GM19043 (cell line): ENCODE results near the gene ALX4.

ENCODE experiments used
- ATAC-seq: cut with Tn5 transposase; IDR thresholded peaks from one replicate; pipeline ENCODE4 v1.9.1; 2021; ENCODE audit warnings: low read depth; ENCODE audit not compliant: unreplicated experiment

ALX4 gene

DNA sequence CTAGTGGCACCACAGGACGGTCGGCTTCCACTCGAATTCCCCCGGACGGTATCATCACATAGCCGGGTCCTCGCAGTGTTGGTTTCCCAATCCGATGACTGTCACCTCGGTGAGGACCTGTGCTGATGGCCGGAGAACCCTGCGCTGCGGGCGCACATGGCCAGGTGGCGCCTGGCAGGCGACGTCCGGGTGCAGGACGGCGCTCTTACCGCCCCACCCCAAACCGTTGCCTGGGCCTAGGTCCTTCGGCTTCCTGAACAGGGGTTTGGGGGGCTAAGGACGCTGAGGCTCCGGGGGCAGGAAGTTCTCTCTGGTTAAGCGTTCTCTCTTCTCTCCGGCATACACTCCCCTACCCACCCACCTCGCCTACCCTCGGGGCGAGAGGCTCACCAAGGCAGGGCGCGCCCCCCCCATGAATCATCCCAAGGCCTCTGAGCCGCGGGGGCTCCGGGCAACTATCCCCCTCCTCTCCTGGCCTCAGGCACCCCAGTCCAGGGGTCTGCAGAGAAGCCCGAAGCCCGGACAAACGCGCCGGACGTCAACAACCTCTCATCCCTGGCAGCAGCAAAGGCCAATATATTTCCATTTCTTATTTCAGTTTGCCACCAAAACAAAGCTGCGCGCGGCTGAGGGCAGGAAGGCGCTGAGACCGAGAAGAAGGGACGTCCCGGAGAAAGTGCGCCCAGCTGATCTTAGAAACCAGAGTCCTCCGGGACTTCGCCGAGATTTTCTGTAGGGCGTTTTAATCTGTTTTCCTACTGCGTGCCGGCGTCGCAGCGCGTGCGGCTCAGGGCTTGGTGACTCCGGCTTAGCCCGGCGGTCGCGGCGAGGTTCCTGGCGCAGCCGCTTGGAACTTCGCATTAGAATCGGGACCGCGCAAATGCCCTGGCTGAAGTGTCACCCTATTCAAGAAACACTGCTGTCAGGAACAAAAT lies 5.6 kb downstream of the ALX4 start:
- ATAC-seq, result no peak

DNA sequence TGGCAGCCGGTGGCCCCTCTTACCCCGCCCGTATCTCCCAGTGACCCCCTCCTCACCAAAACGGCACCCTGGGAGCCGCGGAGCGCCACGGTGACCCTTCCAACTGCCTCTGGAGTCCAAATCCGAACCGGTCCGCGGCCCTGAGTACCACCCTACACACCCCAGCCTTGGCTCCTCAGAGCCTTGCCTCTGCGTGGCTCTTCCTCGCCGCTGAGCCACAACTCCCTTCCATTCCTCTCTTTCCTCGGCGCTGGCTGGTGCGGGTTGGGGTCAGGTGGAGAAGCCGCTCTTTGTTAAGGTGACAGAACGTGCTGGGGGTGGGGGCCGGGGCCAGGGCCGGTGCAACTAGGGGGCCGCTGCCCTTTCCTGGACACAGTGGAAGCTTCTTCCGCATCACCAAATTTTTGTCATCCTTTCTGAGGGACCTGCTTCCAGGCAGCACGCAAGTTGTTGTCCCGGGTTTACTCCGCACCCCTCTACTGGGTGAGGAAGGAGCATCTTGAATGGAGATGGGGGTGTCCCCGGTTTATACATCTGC lies 6.5 kb downstream of the ALX4 start:
- ATAC-seq, result no peak

DNA sequence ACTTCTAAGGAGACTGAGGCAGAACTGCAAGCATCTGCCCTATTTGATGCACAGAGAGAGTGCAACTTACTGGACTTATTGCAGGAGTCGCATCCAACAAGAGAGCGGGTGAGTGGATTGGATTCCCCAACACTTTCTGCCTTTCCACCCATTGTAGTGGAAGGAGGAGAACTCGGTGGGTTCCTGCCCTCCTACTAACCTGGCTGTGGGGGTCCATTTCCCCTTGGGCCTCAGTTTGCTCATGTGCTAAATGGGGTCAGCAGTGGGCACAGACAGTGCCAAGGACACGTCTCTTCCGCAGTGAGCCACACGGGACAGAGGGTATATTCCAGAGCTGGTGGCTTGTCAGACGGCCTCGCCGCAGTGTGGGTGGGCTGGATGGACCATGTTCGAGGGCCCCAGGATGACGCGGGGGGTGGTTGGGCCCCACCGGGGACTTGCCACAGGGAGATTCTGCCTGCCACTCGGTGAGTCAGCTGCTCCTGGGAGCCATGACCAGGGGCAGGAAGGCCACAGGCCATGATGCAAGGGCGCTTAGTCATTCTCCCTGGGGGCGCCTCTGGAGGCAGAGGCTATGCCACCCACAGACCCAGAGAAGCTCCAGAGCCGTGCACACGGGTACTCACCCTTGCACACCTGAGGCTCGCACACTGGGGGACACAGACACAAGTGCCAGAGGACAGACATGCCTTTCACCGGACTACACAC lies 8.2 kb downstream of the ALX4 start:
- no peak for ATAC-seq

DNA sequence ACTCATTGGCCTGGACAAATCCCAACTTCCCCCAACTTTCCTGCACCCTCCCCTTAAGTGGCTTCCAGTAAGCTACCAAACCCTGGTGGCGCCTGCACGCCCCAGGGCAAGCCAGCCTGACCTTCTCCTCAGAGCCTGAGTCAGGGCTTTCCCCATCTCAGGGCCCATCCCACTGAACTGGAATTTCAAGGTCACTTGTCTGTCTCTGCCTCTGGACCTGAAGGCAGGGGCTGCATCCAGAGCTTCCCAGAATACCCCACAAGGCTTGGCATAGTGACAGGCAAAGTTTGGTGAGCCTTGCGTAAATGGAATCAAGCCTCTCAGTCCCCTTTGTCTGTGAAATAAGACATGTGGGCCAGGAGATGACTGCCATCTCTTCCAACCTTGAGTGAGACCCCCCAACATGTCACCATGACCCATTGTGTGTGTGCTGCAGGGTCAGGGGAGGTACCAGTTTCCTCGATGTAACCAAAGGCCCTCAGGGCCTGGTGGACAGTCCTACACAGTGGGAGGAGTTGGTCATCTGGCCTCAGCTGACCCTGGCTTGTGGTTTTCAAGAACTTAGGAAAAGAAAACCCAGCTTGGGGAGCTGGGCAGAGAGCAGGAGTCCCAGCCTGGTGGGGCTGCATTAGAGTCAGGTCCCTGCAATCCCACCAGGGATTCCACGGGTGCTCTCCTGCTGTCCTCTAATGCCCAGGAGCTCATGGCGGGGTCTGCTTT lies 8.9 kb downstream of the ALX4 start:
- no peak for ATAC-seq

DNA sequence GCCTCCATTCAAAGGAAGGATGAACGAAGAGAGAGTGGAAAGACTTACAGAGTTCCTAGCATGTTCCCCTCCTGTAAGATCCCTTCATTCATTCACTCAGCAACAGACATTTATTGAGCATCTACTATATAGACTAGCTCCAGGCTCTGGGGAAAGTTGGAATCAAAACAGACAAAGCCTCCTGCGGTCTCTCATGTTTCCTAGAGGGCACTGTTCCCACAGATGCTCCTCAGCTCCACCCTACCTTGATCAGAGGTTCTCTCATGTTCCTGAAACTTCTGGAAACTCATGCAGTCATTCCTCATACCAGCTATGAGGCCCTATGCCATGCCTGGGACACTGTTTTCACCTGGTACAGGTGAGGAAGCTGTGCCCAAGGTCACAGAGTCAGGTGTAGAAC lies 11.1 kb downstream of the ALX4 start:
- ATAC-seq, result no peak

DNA sequence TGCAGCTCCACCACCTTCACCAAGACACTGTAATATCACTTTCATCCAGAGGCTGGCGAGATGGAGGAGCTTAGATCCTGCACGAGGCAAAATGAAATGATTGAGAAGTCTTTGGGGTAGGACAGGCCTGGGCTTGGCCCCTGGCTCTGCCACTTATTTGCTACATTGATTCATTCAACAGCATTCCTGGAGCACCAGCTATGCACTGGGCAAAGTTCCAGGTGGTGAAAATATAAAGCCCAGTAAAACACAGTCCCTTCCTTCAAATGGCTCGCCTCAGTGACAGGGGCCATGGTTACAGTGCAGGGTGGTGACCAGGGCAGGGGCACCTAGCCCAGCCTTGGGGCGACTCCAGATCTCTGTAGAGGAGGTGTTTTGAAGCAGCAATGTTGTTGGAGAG lies 19.7 kb downstream of the ALX4 start:
- ATAC-seq, result no peak

DNA sequence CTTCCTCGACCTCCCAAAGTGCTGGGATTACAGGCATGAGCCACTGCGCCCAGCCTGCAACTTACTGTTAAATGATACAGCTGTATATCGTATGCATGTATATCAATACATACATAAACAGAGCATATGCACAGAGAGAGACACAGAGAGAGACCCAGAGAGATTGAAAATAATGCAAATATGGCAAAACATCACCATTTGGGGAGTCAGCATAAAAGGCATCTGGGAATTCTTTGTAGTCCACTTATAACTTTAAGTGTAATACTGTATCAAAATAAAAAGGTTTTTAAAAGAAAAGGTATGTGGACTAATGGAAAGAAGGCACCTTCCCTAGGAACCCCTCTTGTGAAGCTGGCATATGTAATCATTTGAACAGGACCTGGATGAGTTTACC lies 21.8 kb downstream of the ALX4 start:
- ATAC-seq, result no peak

DNA sequence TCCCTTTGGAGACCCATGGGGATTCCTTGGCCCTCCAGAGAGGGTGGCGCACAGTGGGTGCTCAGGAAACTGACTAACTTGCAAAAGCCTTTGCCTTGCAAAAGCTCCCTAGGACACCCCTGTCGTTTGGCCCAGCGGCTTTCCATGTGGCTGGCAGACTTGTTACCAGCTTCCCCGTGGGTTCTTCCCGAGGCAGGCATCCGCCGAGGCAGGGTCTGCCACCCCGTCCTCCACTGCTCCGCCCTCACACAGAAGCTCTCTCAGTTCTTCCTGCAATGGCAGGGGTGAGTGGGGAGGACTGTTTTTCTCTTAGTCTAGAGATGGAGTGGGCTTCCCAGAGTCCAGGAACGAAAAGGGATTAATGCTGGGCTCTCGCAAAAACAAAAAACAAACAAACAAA lies 23.0 kb downstream of the ALX4 start:
- ATAC-seq, result no peak

DNA sequence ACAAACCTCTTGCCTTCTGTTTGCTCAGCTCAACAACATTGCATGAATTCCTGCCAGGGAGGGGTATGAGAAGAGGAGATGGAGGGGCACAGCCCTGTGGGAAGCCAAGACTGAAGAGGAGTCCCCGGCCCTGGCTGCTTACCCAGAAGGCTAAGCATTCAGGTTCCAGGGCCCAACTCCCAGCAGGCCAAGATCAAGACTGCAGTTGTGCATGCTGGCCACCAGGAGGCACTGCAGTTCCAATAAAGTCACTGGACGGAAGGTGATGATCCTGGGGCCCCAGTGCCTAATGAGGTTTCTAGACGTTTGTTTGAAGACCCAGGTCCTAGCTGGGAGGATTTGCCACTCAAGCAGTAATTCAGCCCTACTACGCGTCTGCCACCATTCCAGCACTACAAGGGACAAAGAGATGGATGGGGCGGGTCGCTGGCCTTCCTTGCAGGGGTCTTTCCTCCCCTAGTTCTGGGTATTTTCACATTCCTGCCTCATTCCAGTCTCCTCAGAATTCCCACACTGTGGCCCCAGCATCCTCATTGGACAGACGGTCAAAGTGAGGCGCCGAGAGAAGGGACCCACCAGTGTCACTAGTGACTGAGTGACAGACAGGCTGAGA lies 23.6 kb downstream of the ALX4 start:
- no peak for ATAC-seq

DNA sequence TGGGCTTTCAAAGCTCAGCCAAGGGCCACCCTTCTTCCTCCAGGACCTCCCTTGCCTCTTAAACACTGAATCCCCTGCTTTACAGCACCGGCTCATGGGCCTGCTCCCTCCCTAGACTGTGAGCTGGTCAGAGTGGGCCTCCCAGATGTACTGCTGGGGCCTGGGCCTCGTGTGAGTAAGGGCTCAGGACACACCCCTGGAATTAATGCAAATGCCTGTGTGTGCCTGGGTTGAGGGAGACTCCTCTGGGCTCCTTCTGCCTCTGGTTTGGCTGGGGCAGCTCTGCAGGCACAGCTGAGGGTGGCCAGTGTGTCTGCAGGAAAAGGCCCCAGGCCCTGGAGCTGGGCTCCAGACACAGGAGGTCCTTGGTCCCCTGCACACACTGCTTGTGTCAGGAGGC lies 24.2 kb downstream of the ALX4 start:
- ATAC-seq, result no peak

DNA sequence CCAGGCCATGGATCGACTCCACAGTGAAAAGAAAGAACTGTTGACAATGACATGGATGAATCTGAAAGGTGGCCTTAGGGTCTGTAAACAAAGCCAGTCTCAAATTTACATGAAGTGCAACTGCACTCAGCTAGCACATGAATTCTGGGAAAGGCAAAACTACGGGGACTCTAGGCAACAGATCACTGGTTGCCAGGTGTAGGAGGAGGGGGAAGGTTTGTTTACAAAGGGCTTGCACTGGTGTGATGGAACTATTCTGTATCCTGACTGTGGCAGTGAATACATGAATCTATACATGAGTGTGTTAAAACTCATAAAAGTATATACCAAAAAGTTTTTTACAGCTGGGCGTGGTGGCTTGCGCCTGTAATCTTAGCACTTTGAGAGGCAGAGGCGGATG lies 27.3 kb downstream of the ALX4 start:
- no peak for ATAC-seq

DNA sequence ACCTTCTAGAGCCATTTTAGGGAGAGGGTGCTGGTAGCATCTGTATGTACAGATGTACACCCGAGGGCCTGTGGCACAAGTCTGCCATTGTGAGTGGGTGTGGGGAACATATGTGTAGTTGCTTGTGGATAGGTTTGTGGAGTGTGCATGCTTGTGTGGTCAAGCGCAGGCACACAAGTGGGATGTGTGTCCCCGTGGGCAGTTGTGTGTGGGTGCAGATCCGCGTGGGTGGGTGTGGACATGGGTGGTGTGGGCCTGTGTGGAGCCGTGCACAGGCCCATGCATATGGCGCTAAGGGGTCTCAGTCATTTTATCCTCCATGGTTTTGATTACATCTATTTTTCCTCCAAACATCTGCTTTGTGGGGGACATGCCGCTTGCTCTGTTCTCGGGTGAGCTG lies 28.8 kb downstream of the ALX4 start:
- no peak for ATAC-seq

DNA sequence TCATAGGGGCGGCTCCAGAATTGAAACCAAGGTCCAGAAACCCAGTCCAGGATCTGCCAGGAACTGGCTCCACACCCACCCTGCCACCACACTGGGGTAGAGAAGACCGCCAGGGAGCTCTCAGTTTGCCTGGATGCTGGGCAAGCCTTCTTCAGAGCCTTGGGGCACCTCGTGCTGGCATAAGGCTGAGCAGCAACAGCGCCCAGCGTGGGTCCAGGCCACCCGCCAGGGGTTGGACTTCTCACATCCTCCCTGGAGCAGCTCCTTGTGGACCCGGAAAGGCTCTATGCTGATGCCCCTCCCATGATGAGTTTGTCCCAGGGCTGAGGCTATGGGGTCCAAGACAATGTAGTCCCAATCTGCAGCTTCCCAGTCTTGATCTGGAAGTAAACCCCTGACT lies 29.7 kb downstream of the ALX4 start:
- ATAC-seq, result no peak

DNA sequence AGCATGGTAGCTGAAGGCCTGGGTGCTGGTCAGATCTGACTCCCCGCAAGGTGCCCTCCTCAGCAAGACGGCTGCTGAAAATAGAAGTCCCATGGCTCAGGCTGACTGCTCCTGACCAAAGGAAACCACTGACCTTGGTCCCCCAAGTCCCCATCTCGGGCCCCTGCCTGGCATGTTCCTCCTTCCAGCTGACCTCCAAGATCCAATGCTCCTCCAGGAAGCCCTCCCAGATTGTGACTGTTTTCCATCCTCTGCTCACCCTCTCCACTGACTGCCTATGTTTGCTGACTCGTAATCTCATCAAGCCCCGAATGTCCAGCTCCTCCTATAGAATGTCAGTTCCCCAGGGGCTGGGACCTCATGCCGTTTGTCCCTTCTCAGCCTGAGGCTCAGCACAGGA lies 30.5 kb downstream of the ALX4 start:
- no peak for ATAC-seq

DNA sequence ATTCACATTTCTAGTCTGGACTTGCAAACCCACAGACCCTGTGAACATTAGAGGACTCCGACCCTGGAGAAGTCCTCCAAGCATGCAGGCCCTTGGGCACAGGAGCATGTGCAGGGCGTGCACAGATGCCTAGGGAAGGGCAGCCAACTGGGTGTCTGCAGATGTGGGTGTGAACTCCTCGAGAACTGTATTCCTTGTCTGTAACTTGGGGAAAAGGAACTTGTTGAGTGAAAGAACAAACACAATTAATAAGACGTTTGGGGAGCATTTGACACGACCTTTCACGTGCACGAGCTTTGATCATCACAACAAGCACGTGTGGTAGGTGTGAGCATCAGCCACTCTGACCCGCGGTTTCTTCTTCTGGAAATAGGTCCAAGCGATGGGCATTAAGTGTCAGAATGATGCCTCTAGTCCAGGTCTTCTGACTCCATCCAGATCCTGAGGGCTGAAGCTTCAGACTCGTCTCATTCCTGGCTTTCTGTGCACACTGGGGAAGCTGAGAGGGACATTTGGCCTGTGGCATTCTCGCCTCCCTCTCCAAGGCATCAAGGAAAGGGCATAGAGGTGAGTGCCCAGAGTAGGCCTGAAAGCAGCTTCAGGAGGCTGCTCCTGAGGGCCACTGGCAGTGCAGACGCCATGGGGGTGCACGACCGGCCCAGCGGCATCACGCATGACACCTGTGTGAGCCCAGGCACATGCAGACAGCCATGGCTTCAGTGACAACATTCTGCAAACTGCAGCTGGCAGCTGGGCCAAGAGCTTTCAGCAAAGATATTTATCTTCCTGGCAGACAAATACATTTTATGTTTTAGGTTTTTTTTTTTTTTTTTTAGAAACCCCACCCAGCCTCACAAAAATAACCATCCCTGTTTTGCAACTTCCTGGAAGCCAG lies 32.5 kb downstream of the ALX4 start:
- no peak for ATAC-seq

DNA sequence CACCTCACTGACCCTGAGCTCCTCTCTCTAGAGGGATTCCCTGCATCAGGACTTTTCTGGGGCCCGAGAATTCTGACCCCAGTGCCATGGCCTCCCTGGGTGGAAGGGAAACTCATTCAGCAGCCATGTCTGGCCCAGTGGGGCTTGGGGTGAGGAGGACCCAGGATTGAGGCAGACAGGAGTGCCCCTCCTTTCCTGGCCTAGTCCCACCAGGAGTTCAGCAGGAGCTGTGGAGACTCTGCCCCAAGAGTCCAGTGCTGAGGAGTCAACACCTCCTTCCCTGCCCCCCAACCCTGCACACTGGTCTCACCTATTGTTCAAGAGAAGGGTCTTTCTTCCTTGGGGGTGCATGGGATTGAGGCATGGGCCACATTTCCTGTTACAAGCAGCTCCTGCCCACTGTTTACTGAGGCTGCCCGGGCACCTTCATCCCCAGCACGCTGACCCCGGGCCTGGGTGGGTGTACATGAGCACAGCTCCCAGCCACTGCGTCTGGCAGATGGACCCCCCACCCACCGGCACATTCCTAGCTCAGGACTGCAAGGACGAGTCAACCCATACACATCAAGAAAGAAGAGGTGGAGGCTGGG lies 33.9 kb downstream of the ALX4 start:
- no peak for ATAC-seq

DNA sequence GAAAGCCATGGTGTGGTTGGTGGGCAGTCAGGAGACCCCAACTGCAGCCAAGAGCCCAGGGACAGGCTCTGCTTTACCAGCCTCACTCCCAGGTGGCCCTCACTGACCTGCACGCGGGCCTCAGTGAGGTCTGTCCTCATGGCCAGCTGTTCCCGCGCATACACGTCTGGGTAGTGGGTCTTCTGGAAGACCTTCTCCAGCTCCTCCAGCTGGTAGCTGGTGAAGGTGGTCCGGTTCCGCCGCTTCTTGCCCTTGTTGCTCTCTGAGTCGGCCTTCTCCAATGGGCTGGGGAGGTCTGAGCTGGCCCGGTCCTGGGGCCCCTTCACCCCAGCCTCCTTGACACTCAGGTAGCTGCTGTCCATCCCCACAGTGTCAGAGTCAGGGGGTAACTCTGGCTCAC lies 34.7 kb downstream of the ALX4 start:
- no peak for ATAC-seq

DNA sequence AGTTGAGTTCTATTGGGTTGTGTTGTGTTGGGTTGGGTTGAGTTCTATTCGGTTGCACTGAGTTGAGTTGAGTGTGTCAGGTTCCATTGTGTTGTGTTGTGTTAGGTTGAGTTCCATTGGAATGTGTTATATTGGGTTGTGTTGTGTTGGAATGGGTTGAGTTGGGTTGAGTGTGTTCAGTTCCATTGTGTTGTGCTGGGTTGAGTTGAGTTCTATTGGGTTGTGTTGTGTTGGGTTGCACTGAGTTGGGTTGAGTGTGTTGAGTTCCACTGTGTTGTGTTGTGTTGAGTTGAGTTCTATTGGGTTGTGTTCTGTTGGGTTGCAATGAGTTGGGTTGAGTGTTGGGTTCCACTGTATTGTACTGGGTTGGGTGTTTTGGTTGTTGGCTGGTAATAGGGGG lies 35.5 kb downstream of the ALX4 start:
- ATAC-seq, result no peak

DNA sequence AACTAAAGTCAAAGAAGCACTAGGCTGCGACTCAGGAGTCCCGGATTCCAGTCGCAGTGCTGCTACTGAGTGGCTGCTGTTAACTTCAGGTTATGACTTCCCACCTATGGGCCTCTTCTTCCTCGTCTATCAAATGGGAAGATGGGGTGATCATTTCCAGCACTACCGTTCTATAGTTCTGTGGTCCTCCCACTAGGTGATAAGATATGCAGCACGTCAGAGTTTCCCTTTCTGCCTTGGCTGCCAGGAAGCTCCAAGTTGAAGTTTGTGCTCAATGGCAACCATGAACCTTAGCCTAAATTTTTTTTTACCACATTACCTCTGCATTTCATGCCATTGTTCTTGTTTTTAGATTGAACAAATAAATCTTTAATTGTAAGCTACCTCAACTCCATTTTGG lies 38.7 kb downstream of the ALX4 start:
- no peak for ATAC-seq
